Eye (tissue), 1 donor: ENCODE measurements around the gene FEM1B.
"Not testable (repeated sequence)": the region's sequence is repeated elsewhere in the genome, so short reads cannot be mapped to it uniquely, and the experiment has no call there.

Source experiments
- DNase-seq: peaks from one replicate; pipeline ENCODE4 v3.0.0-alpha.2; 2015

The FEM1B gene

DNA sequence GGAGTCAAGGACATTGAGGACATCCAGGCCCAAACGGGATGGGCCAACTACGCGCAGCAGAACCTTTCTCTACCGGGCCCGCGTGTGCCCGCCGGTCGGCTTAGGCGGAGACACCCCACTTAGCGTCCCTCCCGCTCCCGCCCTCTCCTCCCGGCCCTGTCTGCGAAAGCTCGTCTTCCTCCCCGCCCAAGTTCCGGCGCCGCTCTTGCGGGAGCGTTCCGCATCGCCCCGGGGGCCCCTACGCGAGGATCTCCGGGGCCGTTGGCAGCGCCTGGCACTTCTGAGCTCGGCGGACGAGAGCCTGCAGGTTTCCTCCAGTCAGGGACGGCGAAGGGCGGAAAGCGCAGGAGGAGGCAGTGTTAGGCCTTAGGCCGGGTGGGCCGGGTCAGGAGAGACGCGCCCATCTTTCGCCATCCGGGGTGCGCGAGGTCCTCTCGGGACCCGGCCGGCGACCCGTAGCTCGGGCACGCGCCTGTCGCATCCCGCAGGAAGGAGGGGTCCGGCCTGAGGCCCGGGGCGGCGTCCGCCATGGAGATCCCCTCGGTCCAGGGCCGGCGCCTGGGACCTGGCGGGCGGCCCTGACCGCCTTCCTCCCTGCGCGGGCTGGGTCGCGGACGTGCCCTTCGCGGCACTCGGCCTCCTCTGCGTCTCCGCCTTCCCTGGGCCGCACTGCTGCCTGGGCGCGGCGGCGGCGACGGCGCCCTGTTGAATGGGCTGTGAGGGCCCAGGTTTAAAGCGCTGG, at the start of gene FEM1B:
FEM1B (plus strand) TSS at position 143 of the 742 bp plus-strand sequence. CDS start 673 bp downstream, outside the sequence.
- peak; percentile 97 for DNase-seq

DNA sequence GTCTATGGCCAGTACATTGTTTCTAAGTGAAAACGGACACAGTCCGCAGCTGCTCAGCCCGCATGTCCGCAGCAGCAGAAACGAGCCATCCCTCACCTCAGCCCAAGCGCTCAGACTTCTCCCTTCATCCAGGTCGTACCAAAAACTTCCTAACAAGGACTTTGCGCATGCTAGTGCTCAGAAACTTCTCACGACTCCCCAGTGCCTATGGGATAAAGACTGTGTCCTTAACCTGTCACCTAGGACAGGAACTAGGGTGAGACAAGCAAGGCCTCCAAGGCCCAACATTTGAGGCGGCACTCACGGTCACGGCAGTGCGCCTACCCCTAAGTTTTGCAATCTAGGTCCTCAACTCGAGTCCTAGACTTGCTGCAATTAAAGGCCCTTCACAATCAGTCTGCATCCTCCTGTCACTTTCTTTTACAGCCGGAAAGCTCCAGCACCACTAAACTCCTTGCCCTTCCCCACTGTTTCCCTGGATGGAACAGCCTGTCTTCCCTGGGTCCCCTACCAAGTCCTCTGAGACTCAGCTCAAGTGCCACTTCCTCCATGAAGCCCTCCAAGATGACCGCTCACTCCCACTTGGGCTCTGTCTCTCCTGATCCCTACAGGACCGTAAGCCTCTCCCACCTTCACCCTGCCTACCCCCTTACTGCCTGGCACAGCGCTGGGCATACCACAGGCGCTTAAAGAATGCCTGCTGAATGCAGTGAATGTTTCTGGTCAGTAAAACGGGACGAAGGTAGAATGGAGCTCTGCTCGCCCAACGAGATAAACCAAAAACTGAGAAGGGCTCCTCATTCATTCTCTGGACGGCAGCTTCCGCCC, 49.2 kb upstream of the FEM1B start:
- peak; percentile 30 for DNase-seq

DNA sequence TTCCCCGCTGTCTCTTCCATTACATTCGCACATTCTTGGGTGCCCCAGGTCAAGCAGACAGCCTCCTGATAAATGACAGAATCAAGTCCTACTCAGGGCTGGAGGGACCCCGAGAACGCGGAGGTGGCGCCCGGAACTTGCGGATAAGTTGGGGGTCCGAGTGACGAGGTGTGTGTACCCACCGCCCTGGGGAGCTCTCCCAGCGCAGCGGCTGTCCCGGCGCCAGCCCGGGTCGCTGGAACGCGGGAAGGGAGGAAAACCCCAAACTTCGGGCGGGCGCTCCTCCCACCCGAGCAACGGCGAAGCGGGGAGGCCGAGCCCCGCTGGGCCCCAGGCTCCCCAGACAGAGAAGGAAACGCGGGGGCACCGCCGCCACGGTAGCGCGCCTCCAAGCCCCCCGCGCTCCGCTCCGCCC, 48.6 kb upstream of the FEM1B start:
- no peak for DNase-seq

DNA sequence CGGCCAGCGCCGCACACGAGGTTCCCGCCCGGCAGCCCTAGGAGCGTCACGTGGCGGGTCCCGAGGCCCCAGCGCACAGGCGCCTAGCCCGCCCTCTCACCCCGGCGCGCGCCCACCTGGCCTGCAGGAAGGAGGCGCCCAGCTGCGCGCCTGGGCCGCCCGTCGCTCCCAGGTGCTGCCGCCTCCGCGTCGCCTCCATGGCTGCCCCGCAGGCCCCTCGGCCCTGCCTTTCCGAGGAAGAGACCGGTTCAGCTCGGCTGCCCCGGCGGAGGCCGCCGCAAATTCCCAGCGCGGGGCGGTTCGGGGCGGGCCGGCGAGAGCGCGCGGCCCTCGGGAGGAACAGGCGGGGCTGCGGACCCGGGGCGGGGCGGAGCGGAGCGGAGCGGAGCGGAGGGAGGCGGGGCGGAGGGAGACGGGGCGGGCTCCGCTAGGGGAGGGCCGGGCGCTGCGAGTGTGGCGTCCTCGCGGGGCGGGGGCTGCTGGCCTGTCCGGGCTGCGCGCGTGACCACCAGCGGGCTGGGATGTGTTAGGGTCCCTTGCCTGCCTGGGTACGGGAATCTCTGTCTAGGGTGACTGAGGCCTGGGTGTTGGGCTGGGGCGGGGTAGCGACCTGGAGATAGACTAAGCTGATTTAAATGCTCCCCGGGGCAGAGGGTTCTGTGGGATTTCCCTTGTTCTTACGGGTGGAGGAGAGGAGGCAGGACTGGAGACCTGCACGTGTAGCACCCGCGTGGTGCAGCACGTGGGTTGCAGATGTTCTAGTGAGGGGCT, 48.0 kb upstream of the FEM1B start, which contains the start of gene CLN6:
CLN6 (minus strand) TSS at position 343 of the 771 bp plus-strand sequence; CDS start at position 199, 144 bp downstream.
- DNase-seq = peak; percentile 91

DNA sequence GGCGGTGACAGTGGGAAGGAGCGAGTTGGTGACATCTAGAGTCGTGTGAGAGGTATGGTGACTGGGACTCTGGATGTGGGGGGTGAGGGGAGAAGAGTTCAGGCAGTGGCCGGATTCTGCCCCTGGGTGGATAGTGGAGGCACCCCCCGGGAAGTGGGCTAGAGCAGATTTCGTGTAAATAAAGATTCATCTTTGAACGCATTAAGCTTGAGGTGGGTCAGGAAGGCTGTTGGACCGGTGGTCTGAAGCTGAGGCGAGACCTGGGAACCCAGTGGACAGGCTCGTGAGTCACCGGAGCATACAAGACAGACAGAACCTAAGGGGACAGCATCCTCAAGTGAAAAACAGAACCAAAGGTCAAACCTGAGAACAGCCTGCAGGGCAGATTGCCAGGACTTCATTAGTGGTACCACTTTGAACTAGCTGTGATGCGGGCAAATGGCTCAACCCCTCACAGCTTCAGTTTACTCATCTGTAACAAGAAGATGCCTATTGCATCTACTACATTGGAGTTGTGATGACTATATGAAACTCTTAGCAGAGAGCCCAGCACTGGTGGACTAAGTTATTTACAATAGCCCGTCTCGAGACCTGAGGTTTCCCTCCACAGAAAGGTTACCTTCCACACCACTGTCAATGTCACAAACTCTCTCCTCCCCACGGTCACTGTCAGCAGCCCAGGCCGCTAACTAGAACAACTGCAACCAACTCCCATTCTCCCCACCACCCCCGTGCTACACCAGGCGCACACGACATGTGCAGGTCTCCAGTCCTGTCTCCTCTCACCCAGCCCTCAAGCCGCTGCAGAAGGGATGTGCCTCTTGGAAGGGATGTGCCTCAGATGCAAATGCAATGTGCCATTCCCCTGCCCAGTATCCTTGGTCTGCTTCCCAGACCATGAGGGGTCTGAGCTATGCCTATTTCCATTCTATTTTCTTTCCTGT, 47.1 kb upstream of the FEM1B start:
- no peak for DNase-seq

DNA sequence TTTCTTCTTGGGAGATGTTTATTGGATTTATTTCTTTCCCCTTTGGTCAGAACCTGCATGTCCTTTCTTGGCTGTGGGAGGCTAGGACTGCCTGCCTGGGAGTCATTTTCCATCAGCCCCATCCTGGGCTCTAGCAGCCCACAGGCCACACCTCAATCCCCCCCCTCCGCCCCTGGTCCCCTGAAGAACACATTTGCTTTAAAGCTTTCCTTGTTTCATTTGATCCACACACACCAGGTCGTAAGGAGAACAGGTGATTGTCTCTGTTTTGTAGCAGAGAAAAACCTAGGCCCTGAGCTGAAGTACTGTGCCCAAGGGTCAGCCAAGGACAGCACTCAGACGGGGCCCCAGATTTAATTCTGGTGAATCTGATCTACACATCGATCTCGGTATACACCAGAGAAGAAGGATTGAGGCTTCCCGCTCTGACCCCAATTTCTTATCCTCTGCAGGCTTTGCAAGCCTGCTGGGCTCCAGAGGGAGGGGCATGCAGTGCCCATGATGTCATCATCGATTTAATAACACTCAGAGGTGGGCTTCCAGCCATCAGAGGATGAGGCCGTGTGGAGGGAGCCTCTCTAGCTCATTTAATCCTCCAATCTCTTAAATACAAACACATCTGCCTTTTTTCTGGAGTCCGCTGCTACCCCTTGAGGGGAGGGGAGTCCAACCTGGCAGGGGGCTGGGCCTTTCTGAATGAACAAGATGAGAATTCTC, 46.3 kb upstream of the FEM1B start:
- peak; percentile 78 for DNase-seq

DNA sequence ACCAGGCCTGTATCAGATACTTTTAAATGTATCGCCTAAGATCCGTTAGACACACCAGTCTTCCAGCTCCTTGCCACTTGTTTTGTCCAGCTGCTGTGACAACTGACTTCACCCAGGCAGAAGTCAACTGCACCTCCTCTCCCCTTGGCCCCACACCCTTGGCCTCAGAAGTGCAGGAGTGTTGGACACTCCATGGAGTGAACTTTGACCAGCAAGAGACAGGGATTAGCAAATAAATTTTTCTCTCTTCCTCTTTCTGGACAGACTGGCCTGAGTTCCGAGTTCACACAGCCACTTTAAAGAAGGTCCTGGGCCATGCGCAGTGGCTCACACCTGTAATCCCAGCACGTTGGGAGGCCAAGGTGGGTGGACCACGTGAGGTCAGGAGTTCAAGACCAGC, 45.1 kb upstream of the FEM1B start:
- DNase-seq = no peak

DNA sequence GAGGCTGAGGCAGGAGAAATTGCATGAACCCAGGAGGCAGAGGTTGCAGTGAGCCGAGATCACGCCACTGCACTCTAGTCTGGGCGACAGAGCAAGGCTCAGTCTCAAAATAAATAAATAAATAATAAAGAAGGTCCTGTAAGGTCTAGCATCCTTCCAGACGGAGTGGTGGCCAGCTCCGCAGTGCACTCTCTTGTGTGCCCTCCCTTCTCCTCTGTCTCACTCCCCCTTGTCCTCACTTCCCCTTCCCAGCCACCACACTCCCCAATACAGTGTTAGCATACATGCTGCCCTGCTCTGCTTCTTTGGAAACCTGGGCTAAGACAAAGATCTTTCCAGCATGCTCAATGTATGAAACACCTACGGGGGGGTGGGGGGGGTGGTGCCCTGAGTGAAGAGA, 44.6 kb upstream of the FEM1B start:
- DNase-seq = no peak

DNA sequence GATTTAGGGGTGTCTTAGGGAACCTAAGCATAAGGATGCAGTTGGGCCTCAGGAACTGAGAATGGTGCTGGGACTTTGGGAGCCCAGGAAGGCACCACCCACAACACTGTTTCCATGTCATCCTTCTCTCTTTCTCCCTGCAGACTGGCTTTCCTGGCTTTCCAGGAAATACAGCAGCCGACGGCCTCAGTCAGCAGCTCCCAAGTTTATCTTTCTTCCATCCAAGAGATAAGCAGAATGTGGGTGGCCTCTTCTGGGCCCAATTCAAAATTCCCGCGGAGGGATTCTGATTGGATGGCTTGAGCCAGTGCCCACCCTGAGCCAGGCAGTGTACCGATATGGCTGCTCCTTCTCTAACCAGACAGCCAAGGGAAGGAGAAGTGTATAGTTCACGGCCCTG, 43.5 kb upstream of the FEM1B start:
- no peak for DNase-seq

DNA sequence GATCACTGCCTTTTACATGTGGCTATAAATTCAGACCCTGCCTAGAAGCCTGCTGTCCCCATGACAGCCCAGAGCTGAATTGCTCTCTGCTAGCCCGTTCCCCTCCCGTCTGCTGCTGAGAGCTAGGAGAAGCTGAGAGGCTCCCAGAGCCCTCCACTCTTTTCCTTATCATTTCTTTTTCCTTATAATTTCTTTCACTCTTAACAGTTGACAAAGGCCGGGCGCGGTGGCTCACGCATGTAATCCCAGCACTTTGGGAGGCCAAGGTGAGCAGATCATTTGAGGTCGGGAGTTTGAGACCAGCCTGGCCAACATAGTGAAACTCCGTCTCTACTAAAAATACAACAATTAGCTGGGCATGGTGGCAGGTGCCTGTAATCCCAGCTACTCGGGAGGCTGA, 43.0 kb upstream of the FEM1B start:
- DNase-seq = not testable (repeated sequence)

DNA sequence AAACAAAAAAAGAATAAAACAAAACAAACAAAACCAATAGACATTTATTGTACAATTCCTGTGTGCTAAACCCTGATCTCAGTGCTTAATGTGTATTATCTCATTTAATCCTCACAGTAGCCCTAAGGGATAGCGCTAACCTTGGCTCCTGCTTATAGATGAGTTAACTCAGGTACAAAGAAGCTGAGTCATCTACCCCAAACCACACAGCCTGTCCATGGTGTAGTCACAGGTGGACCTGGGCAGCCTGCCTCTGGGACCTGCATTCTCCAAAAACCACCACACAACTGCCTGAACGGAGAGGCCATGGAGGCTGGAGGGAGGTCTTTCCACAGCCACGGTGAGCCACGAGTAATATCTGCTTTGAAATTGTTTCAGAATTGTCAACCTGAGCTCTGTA, 42.5 kb upstream of the FEM1B start:
- DNase-seq = no peak

DNA sequence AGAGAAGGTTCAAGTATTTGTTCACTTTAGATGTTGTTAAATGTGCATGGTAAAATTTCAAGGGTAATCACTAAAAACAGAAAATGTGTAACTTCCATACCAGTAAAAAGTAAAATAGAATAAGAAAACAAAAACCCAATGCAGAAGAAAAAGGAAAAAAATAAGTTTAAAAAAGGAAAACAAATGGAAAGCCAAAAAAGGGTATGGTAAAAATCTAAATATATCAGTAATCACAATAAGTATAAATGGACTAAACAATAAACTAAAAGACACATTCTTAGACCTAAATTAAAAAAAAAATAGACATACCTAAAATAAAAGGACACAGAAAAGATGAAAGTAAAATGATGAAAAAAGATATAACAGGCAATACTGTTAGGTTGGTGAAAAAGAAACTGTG, 38.5 kb upstream of the FEM1B start:
- no peak for DNase-seq

DNA sequence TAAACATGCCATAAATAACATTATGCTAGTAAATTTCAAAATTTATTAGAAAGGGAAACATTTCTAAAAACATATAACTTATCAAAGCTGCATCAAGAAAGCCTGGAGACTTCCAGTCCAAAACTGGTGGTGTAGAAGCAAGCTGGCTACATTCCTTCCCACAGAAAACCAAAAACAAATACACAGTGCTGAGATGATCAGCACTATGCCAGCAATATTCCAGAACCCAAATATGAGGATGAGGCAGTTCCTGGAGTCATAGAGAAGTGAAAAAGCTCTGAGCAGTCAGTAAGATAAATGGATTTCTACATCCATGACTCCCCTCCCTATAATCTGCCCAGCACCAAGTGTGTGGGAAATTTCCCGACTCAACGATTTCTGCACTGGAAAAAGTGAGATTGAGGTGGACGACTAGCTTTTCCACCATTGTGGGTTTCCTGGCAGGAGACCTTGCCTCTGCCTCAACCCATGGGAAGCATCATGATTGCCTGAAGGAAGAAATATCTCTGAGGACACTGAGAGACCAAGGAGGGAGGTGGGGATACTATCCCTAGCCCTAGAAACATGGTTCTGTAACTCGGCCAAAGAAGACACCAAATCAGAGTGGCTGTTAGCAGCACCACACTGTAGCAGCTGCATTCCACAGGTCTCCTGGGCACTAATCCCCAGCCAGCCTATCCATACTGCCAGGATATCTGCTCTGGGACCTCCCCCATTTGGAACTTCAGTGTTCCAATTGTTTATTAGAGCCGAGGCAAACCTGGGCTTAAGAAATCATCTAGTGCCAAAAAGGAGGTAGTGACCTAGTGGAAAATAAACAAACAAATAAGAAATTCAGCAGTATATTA, 36.2 kb upstream of the FEM1B start:
- DNase-seq = no peak

DNA sequence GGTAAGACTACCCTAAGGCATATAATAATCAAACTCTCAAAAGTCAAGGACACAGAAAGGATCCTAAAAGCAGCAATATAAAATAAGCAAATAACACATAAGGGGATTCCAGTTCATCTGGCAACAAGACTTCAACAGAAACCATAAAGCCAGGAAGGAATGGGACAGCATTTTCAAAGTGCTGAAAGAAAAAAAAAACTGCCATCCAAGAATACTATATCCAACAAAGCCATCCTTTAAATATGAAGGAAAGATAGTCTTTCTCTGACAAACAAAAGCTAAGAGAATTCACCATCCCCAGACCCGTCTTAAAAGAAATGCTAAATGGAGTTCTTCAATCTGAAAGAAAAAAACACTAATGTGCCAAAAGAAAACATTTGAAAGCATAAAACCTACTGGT, 33.3 kb upstream of the FEM1B start:
- peak; percentile 36 for DNase-seq

DNA sequence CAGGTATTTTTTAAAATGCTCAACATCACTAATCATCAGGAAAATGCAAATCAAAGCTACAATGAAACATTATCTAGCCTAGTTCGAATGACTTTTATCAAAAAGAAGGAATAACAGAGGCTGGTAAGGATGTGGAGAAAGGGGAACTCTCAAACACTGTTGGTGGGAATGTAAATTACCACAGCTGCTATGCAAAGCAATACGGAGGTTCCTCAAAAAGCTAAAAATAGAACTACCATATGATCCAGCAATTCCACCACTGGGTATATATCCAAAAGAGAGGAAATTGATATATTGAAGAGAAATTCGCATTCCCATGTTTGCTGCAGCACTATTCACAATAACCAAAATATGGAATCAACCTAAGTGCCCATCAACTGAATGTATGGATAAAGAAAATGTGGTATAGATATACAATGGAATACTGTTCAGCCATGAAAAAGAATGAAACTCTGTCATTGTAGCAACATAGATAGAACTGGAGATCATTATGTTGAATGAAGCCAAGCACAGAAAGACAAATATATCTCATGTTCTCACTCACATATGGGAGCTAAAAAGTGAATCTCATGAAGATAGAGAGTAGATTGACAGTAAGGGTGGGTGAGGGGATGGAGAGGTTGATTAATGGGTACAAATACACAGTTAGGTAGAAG, 28.4 kb upstream of the FEM1B start:
- DNase-seq = no peak

DNA sequence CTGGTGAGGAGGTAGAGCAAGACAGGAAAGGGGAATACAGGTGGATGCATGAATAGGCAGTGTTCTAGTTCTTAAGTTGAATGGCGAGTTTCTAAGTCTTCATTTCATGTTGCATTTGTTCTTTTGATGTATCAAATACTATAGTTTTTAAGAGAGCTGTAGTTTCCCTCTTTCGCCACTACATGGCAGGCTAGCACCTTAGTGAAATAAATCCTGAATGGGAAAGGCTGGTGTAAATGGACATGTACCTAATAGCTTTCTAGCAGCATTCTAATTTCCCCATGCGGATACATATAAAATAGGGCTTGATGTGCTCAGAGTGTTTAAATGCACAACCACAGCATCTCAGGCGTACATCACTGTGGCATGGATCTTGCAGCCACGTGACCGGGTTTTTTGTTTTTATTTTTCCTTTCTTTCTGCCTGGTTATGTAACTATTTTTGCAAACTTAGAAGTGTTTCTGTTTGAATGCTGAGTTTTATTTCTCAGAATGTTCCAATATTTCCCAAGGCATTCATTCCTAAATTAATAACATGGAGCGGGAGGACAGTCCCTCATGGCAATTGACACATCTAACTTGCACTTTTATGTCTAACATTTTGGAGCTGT, 24.5 kb upstream of the FEM1B start:
- peak; percentile 86 for DNase-seq

DNA sequence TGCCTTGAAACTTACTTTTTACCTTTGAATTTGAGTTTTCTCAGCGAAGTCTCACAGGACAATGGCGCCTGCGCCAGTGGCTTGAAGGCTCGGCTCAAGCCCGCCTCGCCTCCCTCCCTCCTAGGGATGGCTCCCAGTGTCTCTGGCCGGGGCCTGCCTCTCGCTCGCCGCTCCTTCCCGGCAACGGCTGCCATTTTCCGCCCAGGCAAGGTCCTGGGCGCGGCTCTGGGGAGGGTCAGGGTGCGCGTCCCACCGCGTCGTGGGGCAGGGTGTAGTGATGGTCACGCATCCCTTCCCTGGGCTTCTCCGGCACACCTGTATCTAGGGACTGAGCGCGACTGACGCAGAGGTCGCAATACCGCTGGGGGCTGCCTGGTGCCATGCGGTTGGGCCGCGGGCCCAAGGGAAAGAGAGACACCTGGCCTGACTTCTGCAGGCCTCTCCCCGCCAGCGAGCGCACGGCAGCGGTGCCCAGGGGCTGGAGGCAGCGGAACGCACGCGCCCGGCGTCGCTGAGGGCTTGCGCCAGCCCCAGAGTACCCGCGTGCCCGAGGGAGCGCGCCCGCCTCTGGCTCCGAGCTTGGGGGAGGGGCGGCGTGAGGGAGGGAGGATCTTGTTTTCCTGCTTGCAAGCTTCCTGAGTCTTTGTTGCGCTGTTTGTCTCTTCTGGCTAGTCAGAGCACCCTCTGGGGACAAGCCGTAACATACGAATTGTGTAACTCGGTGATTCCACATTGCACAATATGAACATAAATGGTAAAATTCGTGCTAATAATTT, 20.7 kb upstream of the FEM1B start:
- DNase-seq = peak; percentile 96

DNA sequence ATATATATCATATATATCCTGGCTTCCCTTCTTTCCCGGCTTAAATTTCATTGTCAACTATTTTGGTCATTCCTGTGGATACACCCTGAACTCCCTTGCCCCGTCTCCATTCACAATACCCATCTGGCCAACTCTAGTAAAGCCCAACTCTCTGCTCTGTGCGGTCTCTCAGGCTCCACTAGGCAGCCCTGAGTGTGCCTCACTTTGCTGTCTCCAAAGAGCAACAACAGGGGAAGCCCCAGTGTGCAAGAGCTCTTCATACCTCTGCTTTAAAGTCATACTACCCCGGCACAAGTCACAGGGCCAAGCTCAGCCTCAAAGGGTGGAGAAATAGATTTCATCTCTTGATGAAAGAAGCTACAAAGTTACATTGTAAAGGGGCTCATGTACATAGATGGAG, 18.9 kb upstream of the FEM1B start:
- DNase-seq = no peak

DNA sequence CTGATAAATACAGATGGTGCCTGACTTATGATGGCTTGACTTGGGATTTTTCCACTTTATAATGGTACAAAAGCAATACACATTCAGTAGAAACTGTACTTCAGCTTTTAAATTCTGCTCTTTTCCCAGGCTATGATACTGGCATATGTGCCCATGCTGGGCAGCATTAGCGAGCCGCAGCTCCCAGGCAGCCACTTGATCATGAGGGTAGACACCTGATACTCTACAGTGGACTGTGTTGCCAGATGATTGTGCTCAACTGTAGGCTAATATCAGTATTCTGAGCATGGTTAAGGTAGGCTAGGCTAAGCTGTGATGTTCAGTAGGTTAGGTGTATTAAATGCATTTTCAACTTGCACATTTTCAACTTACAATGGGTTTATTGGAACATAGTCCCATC, 17.7 kb upstream of the FEM1B start:
- no peak for DNase-seq
